BJ (cell line): ENCODE measurements around the gene JAK1. TPM values are rescaled to one million over a fixed set of nuclear protein-coding genes. Genes with fewer than 3 reads are reported as not detected.
A peak's percentile ranks its signal among the peaks of the same experiment; 100 is the strongest.
"Not testable (repeated sequence)": the region's sequence is repeated elsewhere in the genome, so short reads cannot be mapped to it uniquely, and the experiment has no call there.

ENCODE experiments used
- CTCF ChIA-PET: fragments of 350-600 bp; formaldehyde crosslinking; extraction: SDS; loops from one replicate; lab custom pipeline; 2021; ENCODE audit warnings: antibody characterized with exemption, inconsistent platforms; lab: Yijun Ruan, JAX
- POLR2A ChIA-PET: fragments of 300-600 bp; sonication (Branson Sonifier 250); formaldehyde crosslinking; extraction: SDS; loops from one replicate; lab custom pipeline; 2021; ENCODE audit warnings: antibody characterized with exemption; lab: Charles Lee
- DNase-seq: peaks from one replicate; pipeline ENCODE4 v3.0.0-alpha.2; 2011; ENCODE audit warnings: low read depth
- H3K27me3 ChIP-seq: 2 replicates; pipeline ENCODE4 v1.6.0; 2011; ENCODE audit warnings: low read length; ENCODE audit not compliant: control insufficient read depth, insufficient read depth
- H3K36me3 ChIP-seq: 2 replicates; pipeline ENCODE4 v1.5.1; 2011; ENCODE audit warnings: low read length; ENCODE audit not compliant: control insufficient read depth, insufficient read depth
- H3K4me3 ChIP-seq: 2 replicates; pipeline ENCODE4 v1.5.1; 2011; ENCODE audit warnings: low read depth, mild to moderate bottlenecking, control low read depth, low read length
- polyA plus RNA-seq: library from polyadenylated mRNA; depleted of rRNA; stranded (reverse); fragments of >200 nt; gene quantifications from 2 replicates; pipeline ENCODE4 v1.2.3, GENCODE V29; 2011
- TF ChIP-seq, protein P1 (sequence below): IDR thresholded peaks from 2 replicates; pipeline ENCODE4 v1.5.1; 2011; ENCODE audit warnings: low read depth, mild to moderate bottlenecking, control low read depth, inconsistent platforms, low read length, moderate library complexity; ENCODE audit not compliant: insufficient read depth

The JAK1 gene
- polyA plus RNA-seq, 1 experiment, result 95.0 TPM

GRCh38 chr1:64826991-64827390 is 139.4 kb downstream of the JAK1 start:
- Histone ChIP-seq H3K36me3 (no peaks in the 10 kb centered on the region), H3K27me3 (no peaks in the 10 kb centered on the region), H3K4me3 (no peak overlapping the region)
- POLR2A ChIA-PET, result no interaction called here
- DNase-seq, result no peak
- TF ChIP-seq, protein P1, sequence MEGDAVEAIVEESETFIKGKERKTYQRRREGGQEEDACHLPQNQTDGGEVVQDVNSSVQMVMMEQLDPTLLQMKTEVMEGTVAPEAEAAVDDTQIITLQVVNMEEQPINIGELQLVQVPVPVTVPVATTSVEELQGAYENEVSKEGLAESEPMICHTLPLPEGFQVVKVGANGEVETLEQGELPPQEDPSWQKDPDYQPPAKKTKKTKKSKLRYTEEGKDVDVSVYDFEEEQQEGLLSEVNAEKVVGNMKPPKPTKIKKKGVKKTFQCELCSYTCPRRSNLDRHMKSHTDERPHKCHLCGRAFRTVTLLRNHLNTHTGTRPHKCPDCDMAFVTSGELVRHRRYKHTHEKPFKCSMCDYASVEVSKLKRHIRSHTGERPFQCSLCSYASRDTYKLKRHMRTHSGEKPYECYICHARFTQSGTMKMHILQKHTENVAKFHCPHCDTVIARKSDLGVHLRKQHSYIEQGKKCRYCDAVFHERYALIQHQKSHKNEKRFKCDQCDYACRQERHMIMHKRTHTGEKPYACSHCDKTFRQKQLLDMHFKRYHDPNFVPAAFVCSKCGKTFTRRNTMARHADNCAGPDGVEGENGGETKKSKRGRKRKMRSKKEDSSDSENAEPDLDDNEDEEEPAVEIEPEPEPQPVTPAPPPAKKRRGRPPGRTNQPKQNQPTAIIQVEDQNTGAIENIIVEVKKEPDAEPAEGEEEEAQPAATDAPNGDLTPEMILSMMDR, result no peak
- CTCF ChIA-PET, result no interaction called here

- Histone ChIP-seq H3K4me3 (no peak overlapping the region), H3K27me3 (no peaks in the 10 kb centered on the region), H3K36me3 (no peaks in the 10 kb centered on the region)
- peak; percentile 19 for DNase-seq
- POLR2A ChIA-PET, result no interaction called here
- CTCF ChIA-PET, result interaction anchor here (0.6 to 3.6 kb wide), 21 partner anchors 14 to 561 kb away, joined by 3 to 33 read pairs (median 3); no protein-coding TSS in a partner anchor
- TF ChIP-seq, protein P1, result peak; percentile 70
These were observed 142.5 kb downstream of the JAK1 start for GRCh38 chr1:64823691-64824476.

GRCh38 chr1:64822621-64823020 is 143.7 kb downstream of the JAK1 start:
- POLR2A ChIA-PET, result no interaction called here
- H3K27me3 ChIP-seq, result no peaks in the 10 kb centered on the region
- H3K36me3 ChIP-seq, result no peaks in the 10 kb centered on the region
- TF ChIP-seq, protein P1, result no peak
- peak; percentile 9 for DNase-seq
- H3K4me3 ChIP-seq, result no peak overlapping the region
- CTCF ChIA-PET, result interaction anchor here (0.5 to 3.6 kb wide), 7 partner anchors 131 to 553 kb away, joined by 3 to 33 read pairs (median 5); no protein-coding TSS in a partner anchor

- H3K36me3 ChIP-seq, H3K4me3 ChIP-seq, H3K27me3 ChIP-seq, POLR2A ChIA-PET, DNase-seq: not testable (repeated sequence)
- CTCF ChIA-PET, result interaction anchor here (0.6 kb wide), 1 partner anchor 444 kb away, joined by 3 read pairs; no protein-coding TSS in a partner anchor
These were observed 145.8 kb downstream of the JAK1 start for GRCh38 chr1:64820572-64820971.

- POLR2A ChIA-PET, CTCF ChIA-PET, DNase-seq: not testable (repeated sequence)
These were observed 149.0 kb downstream of the JAK1 start for GRCh38 chr1:64817364-64817763.

DNA sequence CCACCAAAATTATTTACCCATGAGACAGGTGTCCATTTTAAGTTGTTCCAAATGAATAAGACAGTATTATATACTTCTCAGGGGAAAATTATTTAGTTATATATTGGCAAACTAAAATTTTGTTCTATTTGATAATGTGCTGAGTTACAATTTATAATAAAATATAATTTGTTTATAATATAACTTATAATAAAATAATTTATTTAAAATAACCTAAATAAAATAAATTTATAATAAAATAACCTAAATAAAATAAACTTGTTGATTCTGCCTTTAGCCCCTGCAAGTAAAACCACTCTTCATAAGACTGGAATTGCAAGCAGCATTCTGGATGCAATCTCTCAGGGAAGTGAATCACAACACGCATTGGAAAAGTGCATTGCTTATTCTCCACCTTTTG is 151.9 kb downstream of the JAK1 start:
- ChIA-PET POLR2A (no interaction called here), CTCF (no interaction called here)
- Histone ChIP-seq H3K36me3 (no peaks in the 10 kb centered on the region), H3K4me3 (no peak overlapping the region), H3K27me3 (no peaks in the 10 kb centered on the region)
- DNase-seq, result no peak
- TF ChIP-seq, protein P1, result no peak

More at GRCh38 chr1:64817364-64817763, 149.0 kb downstream of the JAK1 start:
- H3K36me3 ChIP-seq, H3K4me3 ChIP-seq, H3K27me3 ChIP-seq: not testable (repeated sequence)
